Lower leg skin (tissue), 3 donors: Measurements from ENCODE around the gene WFIKKN2.

Source experiments
- POLR2A ChIP-seq, 2 donors: fragments of 450-650 bp; IDR thresholded peaks; one replicate each; pipeline ENCODE4 v1.6.1; 2016 to 2017; ENCODE audit warnings: antibody characterized with exemption in 2 of 2, mild to moderate bottlenecking in 1 of 2, moderate library complexity in 1 of 2
- TF ChIP-seq, protein P1 (sequence below), 3 donors: fragments of 450-650 bp; IDR thresholded peaks; one replicate each; pipeline ENCODE4 v1.5.1; 2016; ENCODE audit warnings: antibody characterized with exemption in 3 of 3, mild to moderate bottlenecking in 3 of 3, moderate library complexity in 2 of 3

DNA sequence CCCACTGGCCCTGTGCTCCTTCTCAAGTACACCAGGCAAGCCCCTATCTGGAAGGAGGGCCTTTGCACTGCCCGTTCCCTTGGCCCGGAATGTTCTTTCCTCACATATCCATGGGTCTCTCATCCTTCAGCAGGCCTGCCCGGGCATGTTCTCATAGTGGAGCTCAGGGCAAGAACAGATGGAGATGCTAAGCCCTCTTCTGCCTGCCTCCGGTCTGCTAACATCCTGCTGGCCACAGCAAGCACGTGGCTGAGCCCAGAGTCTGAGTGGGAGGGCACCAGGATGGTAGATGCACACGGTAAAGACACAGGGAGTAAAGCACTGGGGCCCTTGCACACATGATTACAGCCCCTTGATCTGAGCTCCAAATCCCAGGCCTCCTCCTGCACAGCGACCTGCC is 48.3 kb upstream of the WFIKKN2 start:
- TF ChIP-seq, protein P1, sequence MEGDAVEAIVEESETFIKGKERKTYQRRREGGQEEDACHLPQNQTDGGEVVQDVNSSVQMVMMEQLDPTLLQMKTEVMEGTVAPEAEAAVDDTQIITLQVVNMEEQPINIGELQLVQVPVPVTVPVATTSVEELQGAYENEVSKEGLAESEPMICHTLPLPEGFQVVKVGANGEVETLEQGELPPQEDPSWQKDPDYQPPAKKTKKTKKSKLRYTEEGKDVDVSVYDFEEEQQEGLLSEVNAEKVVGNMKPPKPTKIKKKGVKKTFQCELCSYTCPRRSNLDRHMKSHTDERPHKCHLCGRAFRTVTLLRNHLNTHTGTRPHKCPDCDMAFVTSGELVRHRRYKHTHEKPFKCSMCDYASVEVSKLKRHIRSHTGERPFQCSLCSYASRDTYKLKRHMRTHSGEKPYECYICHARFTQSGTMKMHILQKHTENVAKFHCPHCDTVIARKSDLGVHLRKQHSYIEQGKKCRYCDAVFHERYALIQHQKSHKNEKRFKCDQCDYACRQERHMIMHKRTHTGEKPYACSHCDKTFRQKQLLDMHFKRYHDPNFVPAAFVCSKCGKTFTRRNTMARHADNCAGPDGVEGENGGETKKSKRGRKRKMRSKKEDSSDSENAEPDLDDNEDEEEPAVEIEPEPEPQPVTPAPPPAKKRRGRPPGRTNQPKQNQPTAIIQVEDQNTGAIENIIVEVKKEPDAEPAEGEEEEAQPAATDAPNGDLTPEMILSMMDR (IDR thresholded peaks at IDR 0.05) = no peak
- no peak for TF ChIP-seq POLR2A (IDR thresholded peaks at IDR 0.05)
